CD14-positive monocyte (primary cell): ENCODE data around the gene SLC25A25. TPM values are rescaled to one million over a fixed set of nuclear protein-coding genes. Genes with fewer than 3 reads are reported as not detected.

Source experiments
- DNase-seq, 3 donors: peaks; one replicate each; pipeline ENCODE4 v3.0.0-alpha.2; 2011 to 2022
- H2AFZ ChIP-seq: 2 replicates; pipeline ENCODE4 v1.6.0; 2012; ENCODE audit warnings: mild to moderate bottlenecking, low read depth, low read length, inconsistent platforms; ENCODE audit not compliant: insufficient read depth, poor library complexity, severe bottlenecking
- H3K27ac ChIP-seq, 2 donors: 1 replicate in 1 of 2; 2 replicates in 1 of 2; pipeline ENCODE4 v1.5.1; 2012 to 2013; ENCODE audit warnings: low read length in 2 of 2, control low read depth in 1 of 2, inconsistent platforms in 1 of 2, low read depth in 1 of 2, mild to moderate bottlenecking in 1 of 2
- H3K27me3 ChIP-seq, 2 donors: one replicate each; pipeline versions ENCODE4 v1.6.0 to v1.6.1; 2011 to 2013; ENCODE audit warnings: low read length in 2 of 2; ENCODE audit not compliant: control insufficient read depth in 2 of 2, insufficient read depth in 2 of 2
- H3K36me3 ChIP-seq, 2 donors: replicated peaks in 1 of 2; 1 replicate in 1 of 2; 2 replicates in 1 of 2; pipeline versions ENCODE4 v1.5.1 to v1.6.1; 2012 to 2013; ENCODE audit warnings: low read length in 2 of 2, control low read depth in 1 of 2, inconsistent platforms in 1 of 2, mild to moderate bottlenecking in 1 of 2; ENCODE audit not compliant: insufficient read depth in 2 of 2, control insufficient read depth in 1 of 2
- H3K4me1 ChIP-seq, 2 donors: 1 replicate in 1 of 2; 2 replicates in 1 of 2; pipeline versions ENCODE4 v1.5.1 to v1.6.1; 2012 to 2013; ENCODE audit warnings: low read length in 2 of 2, control low read depth in 1 of 2, inconsistent platforms in 1 of 2, mild to moderate bottlenecking in 1 of 2, moderate library complexity in 1 of 2; ENCODE audit not compliant: insufficient read depth in 2 of 2, control insufficient read depth in 1 of 2
- H3K4me2 ChIP-seq: replicated peaks from 2 replicates; pipeline ENCODE3; 2012; ENCODE audit warnings: low read length, moderate library complexity, mild to moderate bottlenecking; ENCODE audit not compliant: poor library complexity, severe bottlenecking; ENCODE audit errors: extremely low read depth
- H3K4me3 ChIP-seq, 3 experiments: fragments of 200-600 bp in 1 of 3; sonication (generic) in 1 of 3; replicated peaks in 1 of 3; 1 replicate in 2 of 3; 2 replicates in 1 of 3; pipeline ENCODE4 v1.5.1; 2011 to 2013; ENCODE audit warnings: low read length in 3 of 3, mild to moderate bottlenecking in 3 of 3, control low read depth in 2 of 3, low read depth in 2 of 3, inconsistent platforms in 1 of 3, moderate library complexity in 1 of 3
- H3K79me2 ChIP-seq: 2 replicates; pipeline ENCODE4 v1.6.0; 2012; ENCODE audit warnings: mild to moderate bottlenecking, control low read depth, inconsistent platforms, low read length, moderate library complexity; ENCODE audit not compliant: insufficient read depth
- H3K9ac ChIP-seq: 2 replicates; pipeline ENCODE4 v1.6.0; 2017; ENCODE audit warnings: low read length, mild to moderate bottlenecking; ENCODE audit not compliant: insufficient read depth, poor library complexity, severe bottlenecking
- H3K9me3 ChIP-seq, 2 donors: replicated peaks in 1 of 2; 1 replicate in 1 of 2; 2 replicates in 1 of 2; pipeline versions ENCODE4 v1.5.1 to v1.6.1; 2012 to 2013; ENCODE audit warnings: low read length in 2 of 2, control low read depth in 1 of 2; ENCODE audit not compliant: control insufficient read depth in 1 of 2, insufficient read depth in 1 of 2
- H4K20me1 ChIP-seq: 2 replicates; pipeline ENCODE4 v1.6.0; 2012; ENCODE audit warnings: mild to moderate bottlenecking, low read length, control low read depth, moderate library complexity; ENCODE audit not compliant: insufficient read depth
- H3K27ac Mint-ChIP-seq, 7 donors: one replicate each; pipeline ENCODE4 v1.8.0; 2020; ENCODE audit warnings: mild to moderate bottlenecking in 7 of 7, mixed read lengths in 7 of 7, moderate library complexity in 6 of 7, inconsistent platforms in 2 of 7
- H3K27me3 Mint-ChIP-seq, 3 donors: one replicate each; pipeline ENCODE4 v1.8.0; 2021 to 2022; ENCODE audit warnings: low read depth in 3 of 3, mild to moderate bottlenecking in 3 of 3, mixed read lengths in 3 of 3, moderate library complexity in 3 of 3, inconsistent platforms in 1 of 3
- H3K36me3 Mint-ChIP-seq, 2 donors: one replicate each; pipeline ENCODE4 v1.8.0; 2020; ENCODE audit warnings: mixed read lengths in 2 of 2, inconsistent platforms in 1 of 2, mild to moderate bottlenecking in 1 of 2
- H3K4me1 Mint-ChIP-seq: one replicate; pipeline ENCODE4 v1.8.0; 2020; ENCODE audit warnings: mild to moderate bottlenecking, mixed read lengths
- H3K4me3 Mint-ChIP-seq, 2 donors: one replicate each; pipeline ENCODE4 v1.8.0; 2020; ENCODE audit warnings: mild to moderate bottlenecking in 2 of 2, mixed read lengths in 2 of 2, moderate library complexity in 1 of 2
- H3K9me3 Mint-ChIP-seq, 7 donors: one replicate each; pipeline ENCODE4 v1.8.0; 2020 to 2022; ENCODE audit warnings: mixed read lengths in 7 of 7, mild to moderate bottlenecking in 6 of 7, moderate library complexity in 6 of 7, inconsistent platforms in 2 of 7
- CTCF ChIP-seq: fragments of 200-600 bp; IDR thresholded peaks from one replicate; pipeline ENCODE4 v1.8.0; 2022; ENCODE audit warnings: antibody characterized with exemption, mild to moderate bottlenecking
- WGBS: methylation state at CpG from one replicate; pipeline ENCODE4 v1.1.5; 2013; ENCODE audit warnings: missing lambda C conversion rate; ENCODE audit not compliant: insufficient coverage; 5-methylcytosine and 5-hydroxymethylcytosine counted together
- intact Hi-C, 2 donors: fragments of 100-400 bp; cut with micrococcal nuclease; formaldehyde crosslinking; loops; one replicate each; pipeline versions ENCODE4 v1.15.0 to v1.15.1; 2023
- polyA plus RNA-seq, 3 donors: library from polyadenylated mRNA; depleted of rRNA in 1 of 3; unstranded in 2 of 3; stranded (reverse) in 1 of 3; fragments of 300-500 nt in 2 of 3; fragments of >200 nt in 1 of 3; fragmentation: Illumina TruSeq in 2 of 3; gene quantifications; 1 replicate in 2 of 3; 2 replicates in 1 of 3; pipeline ENCODE4 v1.2.3, GENCODE V29; 2012 to 2021

Gene SLC25A25
- polyA plus RNA-seq, 3 donors, result 5.1 to 43.3 (median 6.3) TPM

GRCh38 chr9:128082151-128082550 lies 14.1 kb downstream of the SLC25A25 start:
- H3K4me2 ChIP-seq, result peak overlapping the region; percentile 10
- peaks cover 33 to 36% of the 10 kb centered on the region in 2 donors for H3K4me1 ChIP-seq
- no peaks in the 10 kb centered on the region for H3K9me3 Mint-ChIP-seq
- no peak overlapping the region for H2AFZ ChIP-seq
- no peak overlapping the region for H3K4me3 ChIP-seq
- H3K36me3 ChIP-seq, result peaks cover 5 to 20% of the 10 kb centered on the region in 2 donors
- no peaks in the 10 kb centered on the region for H3K27me3 Mint-ChIP-seq
- H3K27ac ChIP-seq, result no peak overlapping the region
- no peak for TF ChIP-seq CTCF
- peaks cover 39% of the 10 kb centered on the region for H3K4me1 Mint-ChIP-seq
- WGBS, result 20% methylated on average over 1 of the region's 7 CpGs
- peaks cover 83% of the 10 kb centered on the region for H4K20me1 ChIP-seq
- no peaks in the 10 kb centered on the region for H3K27me3 ChIP-seq
- no peak overlapping the region for H3K4me3 Mint-ChIP-seq
- H3K9ac ChIP-seq, result no peak overlapping the region
- H3K36me3 Mint-ChIP-seq, result peaks cover 26 to 27% of the 10 kb centered on the region in 2 donors
- H3K9me3 ChIP-seq, result no peaks in the 10 kb centered on the region
- peaks cover 88% of the 10 kb centered on the region for H3K79me2 ChIP-seq
- peak overlapping the region in 5 of 7 donors; percentile 14 to 69 (median 40) for H3K27ac Mint-ChIP-seq
- intact Hi-C loops, result loop anchor here in 1 of 2 donors (10.0 kb wide), 1 partner anchor 137 kb away; no protein-coding TSS in a partner anchor
- DNase-seq, result no peak

DNA sequence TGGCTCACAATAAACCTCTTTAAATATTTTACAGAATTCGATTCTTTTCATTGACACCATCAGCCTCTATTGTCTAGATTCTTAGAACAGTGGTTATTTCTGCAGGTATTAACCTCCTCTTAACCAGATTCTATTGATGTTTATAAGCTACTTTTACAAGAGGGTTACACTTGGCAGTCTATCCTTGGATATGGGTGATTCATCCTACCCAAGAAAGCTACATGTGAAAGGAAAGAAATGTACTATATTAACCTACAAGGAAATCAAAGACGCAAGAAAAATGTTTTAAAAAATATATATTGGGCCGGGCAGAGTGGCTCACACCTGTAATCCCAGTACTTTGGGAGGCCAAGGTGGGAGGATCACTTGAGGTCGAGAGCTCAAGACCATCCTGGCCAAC lies 16.7 kb downstream of the SLC25A25 start:
- Mint-ChIP-seq H3K27me3 (no peaks in the 10 kb centered on the region), H3K4me1 (peaks cover 28% of the 10 kb centered on the region), H3K27ac (peak overlapping the region in 2 of 7 donors; percentile 43 to 71), H3K9me3 (no peaks in the 10 kb centered on the region), H3K36me3 (peaks cover 19 to 33% of the 10 kb centered on the region in 2 donors), H3K4me3 (no peak overlapping the region)
- Histone ChIP-seq H3K9ac (no peak overlapping the region), H3K4me2 (no peak overlapping the region), H3K36me3 (peaks cover 9 to 28% of the 10 kb centered on the region in 2 donors), H3K4me1 (peaks cover 11 to 12% of the 10 kb centered on the region in 2 donors), H3K79me2 (peaks cover 90% of the 10 kb centered on the region), H3K4me3 (no peak overlapping the region), H3K27ac (no peak overlapping the region), H3K9me3 (no peaks in the 10 kb centered on the region), H2AFZ (no peak overlapping the region), H3K27me3 (no peaks in the 10 kb centered on the region), H4K20me1 (peaks cover 87% of the 10 kb centered on the region)
- intact Hi-C loops, result loop anchor here in 1 of 2 donors (10.0 kb wide), 1 partner anchor 140 kb away; no protein-coding TSS in a partner anchor
- DNase-seq, result no peak
- WGBS, result no CpG with 5 or more reads among the region's 4 CpGs
- TF ChIP-seq CTCF, result no peak
